OCI-LY7 (cell line): ENCODE measurements around the gene KLHDC10. TPM values are rescaled to one million over a fixed set of nuclear protein-coding genes. Genes with fewer than 3 reads are reported as not detected.

ENCODE experiments used
- BruUV-seq: library from RNA; stranded (reverse); fragments of 400-500 nt; replicated peaks from 2 replicates; lab custom pipeline; 2021; lab: Mats Ljungman, UMichigan
- CTCF ChIA-PET: fragments of 300-600 bp; sonication (Branson Sonifier 250); formaldehyde crosslinking; loops from one replicate; lab custom pipeline; 2022; ENCODE audit warnings: antibody characterized with exemption; ENCODE audit not compliant: unreplicated experiment; lab: Charles Lee
- POLR2A ChIA-PET: fragments of 300-600 bp; sonication (Branson Sonifier 250); formaldehyde crosslinking; loops from one replicate; lab custom pipeline; 2022; ENCODE audit warnings: antibody characterized with exemption; lab: Charles Lee
- DNase-seq: peaks from one replicate; pipeline ENCODE4 v3.0.0-alpha.2; 2015; ENCODE audit warnings: low spot score
- H2AFZ ChIP-seq: fragments of 200-600 bp; sonication (generic), shearing (Covaris generic); 2 replicates; pipeline ENCODE4 v1.6.1; 2014; ENCODE audit warnings: mild to moderate bottlenecking, antibody characterized with exemption, low read length, moderate library complexity
- H3K27ac ChIP-seq: fragments of 200-600 bp; sonication (generic); 2 replicates; pipeline ENCODE4 v1.5.1; 2014; ENCODE audit warnings: mixed run types, low read depth, mild to moderate bottlenecking, moderate library complexity, low read length, inconsistent platforms; ENCODE audit not compliant: poor library complexity, severe bottlenecking
- H3K36me3 ChIP-seq: fragments of 200-600 bp; sonication (generic); 2 replicates; pipeline ENCODE4 v1.6.1; 2014; ENCODE audit warnings: mild to moderate bottlenecking, antibody characterized with exemption, low read length, moderate library complexity, mixed read lengths; ENCODE audit not compliant: insufficient read depth
- H3K4me1 ChIP-seq: fragments of 200-600 bp; sonication (generic); 2 replicates; pipeline ENCODE4 v1.5.1; 2014; ENCODE audit warnings: mild to moderate bottlenecking, low read length; ENCODE audit not compliant: insufficient read depth, poor library complexity, severe bottlenecking
- H3K4me2 ChIP-seq: fragments of 200-600 bp; sonication (generic); 2 replicates; pipeline ENCODE4 v1.6.1; 2014; ENCODE audit warnings: mild to moderate bottlenecking, low read length
- H3K4me3 ChIP-seq: fragments of 200-600 bp; sonication (generic); 2 replicates; pipeline ENCODE4 v1.5.1; 2014; ENCODE audit warnings: mild to moderate bottlenecking, low read depth, low read length; ENCODE audit not compliant: poor library complexity, severe bottlenecking
- H3K79me2 ChIP-seq: fragments of 200-600 bp; sonication (generic); 2 replicates; pipeline ENCODE4 v1.6.1; 2016; ENCODE audit warnings: low read depth, mild to moderate bottlenecking, low read length, moderate library complexity, mixed read lengths; ENCODE audit not compliant: insufficient read depth
- H3K9me2 ChIP-seq: fragments of 200-600 bp; sonication (generic); 2 replicates; pipeline ENCODE4 v1.6.1; 2016; ENCODE audit warnings: mild to moderate bottlenecking, low read length, mixed read lengths; ENCODE audit not compliant: insufficient read depth
- H3K9me3 ChIP-seq: fragments of 200-600 bp; sonication (generic); 2 replicates; pipeline ENCODE4 v1.6.1; 2014; ENCODE audit warnings: mild to moderate bottlenecking, mixed run types, low read length, mixed read lengths
- H4K20me1 ChIP-seq: fragments of 200-600 bp; sonication (generic); 2 replicates; pipeline ENCODE4 v1.6.1; 2014; ENCODE audit warnings: mild to moderate bottlenecking, antibody characterized with exemption, low read length, moderate library complexity, mixed read lengths; ENCODE audit not compliant: insufficient read depth
- CTCF ChIP-seq: fragments of 200-600 bp; sonication (generic); conservative IDR thresholded peaks from 2 replicates; pipeline ENCODE4 v1.5.1; 2014; ENCODE audit warnings: mild to moderate bottlenecking, antibody characterized with exemption, low read length, moderate library complexity, mixed read lengths
- EZH2phosphoT487 ChIP-seq: fragments of 200-600 bp; sonication (generic); IDR thresholded peaks from 2 replicates; pipeline ENCODE4 v1.6.1; 2018; ENCODE audit warnings: low read depth, borderline replicate concordance, mild to moderate bottlenecking, mixed run types, antibody characterized with exemption, low read length, moderate library complexity, mixed read lengths
- intact Hi-C: fragments of 100-400 bp; cut with micrococcal nuclease; formaldehyde crosslinking; loops from one replicate; pipeline ENCODE4 v1.10.0; 2022; ENCODE audit not compliant: unreplicated experiment
- total RNA-seq, 2 experiments: library from RNA; depleted of rRNA in 1 of 2; stranded (reverse); fragments of >200 nt in 1 of 2; shearing (Covaris generic) in 1 of 2; gene quantifications; 2 replicates each; pipeline ENCODE4 v1.2.3, GENCODE V29; 2014 to 2022

KLHDC10 gene
- total RNA-seq, 2 experiments from 2014 or later, result 15.9 to 21.2 TPM

GRCh38 chr7:130127821-130128317 lies 57.5 kb downstream of the KLHDC10 start:
- BruUV-seq, result no TSS peak
- Histone ChIP-seq H3K9me3 (no peaks in the 10 kb centered on the region), H3K4me3 (no peak overlapping the region), H2AFZ (no peak overlapping the region), H3K4me1 (no peaks in the 10 kb centered on the region), H3K4me2 (no peak overlapping the region), H4K20me1 (no peaks in the 10 kb centered on the region), H3K27ac (no peak overlapping the region), H3K9me2 (no peaks in the 10 kb centered on the region), H3K36me3 (peaks cover 72% of the 10 kb centered on the region), H3K79me2 (no peaks in the 10 kb centered on the region)
- DNase-seq, result no peak
- ChIA-PET CTCF (no interaction called here), POLR2A (interaction anchor here (0.7 to 1.1 kb wide), 4 partner anchors 11 to 326 kb away, joined by 3 to 4 read pairs (median 3); no protein-coding TSS in a partner anchor)
- no peak for TF ChIP-seq CTCF
- TF ChIP-seq EZH2phosphoT487, result no peak
- intact Hi-C loops, result no loop called here

GRCh38 chr7:130129011-130129411 lies 58.7 kb downstream of the KLHDC10 start:
- CTCF ChIA-PET, result interaction anchor here (0.5 kb wide), 1 partner anchor 59 kb away, joined by 3 read pairs; no protein-coding TSS in a partner anchor
- POLR2A ChIA-PET, result interaction anchor here (0.5 to 1.3 kb wide), 3 partner anchors 13 to 272 kb away, joined by 3 to 4 read pairs (median 3); no protein-coding TSS in a partner anchor
- Histone ChIP-seq H2AFZ (no peak overlapping the region), H3K79me2 (no peaks in the 10 kb centered on the region), H3K36me3 (peaks cover 63% of the 10 kb centered on the region), H3K4me3 (no peak overlapping the region), H4K20me1 (no peaks in the 10 kb centered on the region), H3K27ac (no peak overlapping the region), H3K9me2 (no peaks in the 10 kb centered on the region), H3K9me3 (no peaks in the 10 kb centered on the region), H3K4me2 (no peak overlapping the region), H3K4me1 (no peaks in the 10 kb centered on the region)
- no peak for DNase-seq
- TF ChIP-seq EZH2phosphoT487 (no peak), CTCF (no peak)
- intact Hi-C loops, result no loop called here
- BruUV-seq, result no TSS peak

- no peak overlapping the region for H3K27ac ChIP-seq
- no peak overlapping the region for H3K4me2 ChIP-seq
- peaks cover 53% of the 10 kb centered on the region for H3K36me3 ChIP-seq
- POLR2A ChIA-PET, result interaction anchor here (0.5 to 0.7 kb wide), 2 partner anchors 72 to 97 kb away, joined by 3 read pairs; no protein-coding TSS in a partner anchor
- DNase-seq, result no peak
- H3K9me3 ChIP-seq, result no peaks in the 10 kb centered on the region
- H2AFZ ChIP-seq, result no peak overlapping the region
- no peaks in the 10 kb centered on the region for H3K79me2 ChIP-seq
- CTCF ChIA-PET, result no interaction called here
- no peak for TF ChIP-seq EZH2phosphoT487
- no peak for TF ChIP-seq CTCF
- H4K20me1 ChIP-seq, result no peaks in the 10 kb centered on the region
- no TSS peak for BruUV-seq
- H3K4me1 ChIP-seq, result no peaks in the 10 kb centered on the region
- intact Hi-C loops, result no loop called here
- H3K9me2 ChIP-seq, result no peaks in the 10 kb centered on the region
- no peak overlapping the region for H3K4me3 ChIP-seq
Measured at GRCh38 chr7:130131191-130131834, 61.0 kb downstream of the KLHDC10 start.
